Panc1 (cell line): ENCODE measurements around the gene SPATA31D4.

Experiments
- CTCF ChIP-seq: fragments of 450-650 bp; IDR thresholded peaks from 2 replicates; pipeline ENCODE4 v1.5.1; 2017; ENCODE audit warnings: mild to moderate bottlenecking
- POLR2AphosphoS5 ChIP-seq: IDR thresholded peaks from 2 replicates; pipeline ENCODE4 v1.6.1; 2012; ENCODE audit warnings: mild to moderate bottlenecking, low read depth, low read length, moderate library complexity
- SIN3A ChIP-seq: IDR thresholded peaks from 2 replicates; pipeline ENCODE4 v1.6.1; 2012; ENCODE audit warnings: low read depth, mild to moderate bottlenecking, low read length, moderate library complexity, borderline replicate concordance; ENCODE audit not compliant: insufficient read depth
- TCF7L2 ChIP-seq: IDR thresholded peaks from 2 replicates; pipeline ENCODE4 v1.6.1; 2011; ENCODE audit warnings: mild to moderate bottlenecking, low read depth, low read length, inconsistent platforms

- TF ChIP-seq CTCF (no peak), POLR2AphosphoS5 (no peak), TCF7L2 (no peak), SIN3A (no peak)
Measured at GRCh38 chr9:81981883-81982282, 53.7 kb downstream of the SPATA31D4 start.
